KG1 (cell line): ENCODE data around the gene BAIAP2L2.
"Not testable (repeated sequence)": the region's sequence is repeated elsewhere in the genome, so short reads cannot be mapped to it uniquely, and the experiment has no call there.

Experiments
- DNase-seq: peaks from one replicate; lab custom pipeline; 2025; lab: John Stamatoyannopoulos, UW

BAIAP2L2 gene, protein sequence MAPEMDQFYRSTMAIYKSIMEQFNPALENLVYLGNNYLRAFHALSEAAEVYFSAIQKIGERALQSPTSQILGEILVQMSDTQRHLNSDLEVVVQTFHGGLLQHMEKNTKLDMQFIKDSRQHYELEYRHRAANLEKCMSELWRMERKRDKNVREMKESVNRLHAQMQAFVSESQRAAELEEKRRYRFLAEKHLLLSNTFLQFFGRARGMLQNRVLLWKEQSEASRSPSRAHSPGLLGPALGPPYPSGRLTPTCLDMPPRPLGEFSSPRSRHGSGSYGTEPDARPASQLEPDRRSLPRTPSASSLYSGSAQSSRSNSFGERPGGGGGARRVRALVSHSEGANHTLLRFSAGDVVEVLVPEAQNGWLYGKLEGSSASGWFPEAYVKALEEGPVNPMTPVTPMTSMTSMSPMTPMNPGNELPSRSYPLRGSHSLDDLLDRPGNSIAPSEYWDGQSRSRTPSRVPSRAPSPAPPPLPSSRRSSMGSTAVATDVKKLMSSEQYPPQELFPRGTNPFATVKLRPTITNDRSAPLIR

DNA sequence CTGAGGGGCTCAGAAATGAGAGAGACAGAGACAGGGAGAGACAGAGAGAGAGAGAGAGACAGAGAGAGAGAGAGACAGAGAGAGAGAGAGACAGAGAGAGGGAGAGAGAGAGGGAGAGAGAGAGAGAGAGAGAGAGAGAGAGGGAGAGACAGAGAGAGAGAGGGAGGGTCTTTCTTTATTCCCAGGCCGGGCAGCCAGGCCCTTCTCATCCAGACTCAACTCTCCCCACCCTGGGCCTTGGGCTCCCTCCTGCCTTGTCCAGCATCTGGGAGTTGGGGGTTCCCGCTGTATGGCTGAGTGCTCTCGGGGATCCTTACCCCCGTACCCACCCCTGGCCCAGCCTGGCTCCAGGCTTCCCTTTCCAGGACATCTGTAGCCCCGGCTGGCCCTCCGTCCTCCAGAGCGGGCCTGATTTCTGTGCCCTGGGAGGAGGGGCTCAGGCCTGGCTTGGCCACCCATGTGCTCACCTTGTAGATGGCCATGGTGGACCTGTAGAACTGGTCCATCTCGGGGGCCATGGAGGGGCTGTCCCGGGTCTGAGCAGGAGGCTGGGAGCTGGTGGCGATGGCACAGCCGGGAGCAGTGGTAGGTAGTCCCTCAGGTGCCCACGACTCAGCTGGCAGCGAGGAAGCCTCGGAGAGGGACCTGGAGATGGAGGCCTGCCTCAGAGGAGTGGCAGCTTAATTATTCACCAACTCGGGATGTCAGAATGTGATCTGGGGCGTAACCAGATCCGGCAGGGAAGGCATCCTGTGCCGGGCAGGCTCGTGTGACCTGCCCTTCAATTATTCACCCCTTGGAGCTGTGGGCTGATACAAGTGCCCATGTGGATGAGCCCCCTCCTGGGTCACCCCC, at the start of gene BAIAP2L2:
TSS of gene BAIAP2L2 (minus strand) at position 677 of the 855 bp plus-strand sequence. CDS start at position 518, 159 bp downstream.
- no peak for DNase-seq

- no peak for DNase-seq
Measured at GRCh38 chr22:38155703-38156102, 45.2 kb upstream of the BAIAP2L2 start.

DNA sequence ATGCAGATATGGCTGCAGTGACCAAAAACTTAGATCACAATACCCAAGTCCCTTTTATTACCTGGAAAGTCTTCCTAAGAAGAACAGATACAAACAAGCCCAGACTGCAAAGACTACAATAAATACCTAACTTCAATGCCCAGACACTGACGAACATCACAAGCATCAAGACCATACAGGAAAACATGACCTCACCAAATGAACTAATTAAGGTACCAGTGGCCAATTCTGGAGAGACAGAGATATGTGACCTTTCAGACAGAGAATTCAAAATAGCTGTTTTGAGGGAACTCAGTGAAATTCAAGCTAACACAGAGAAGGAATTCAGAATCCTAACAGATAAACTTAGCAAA, 44.1 kb upstream of the BAIAP2L2 start:
- not testable (repeated sequence) for DNase-seq

- DNase-seq: no peak
Measured at GRCh38 chr22:38153821-38154562, 43.5 kb upstream of the BAIAP2L2 start.

DNA sequence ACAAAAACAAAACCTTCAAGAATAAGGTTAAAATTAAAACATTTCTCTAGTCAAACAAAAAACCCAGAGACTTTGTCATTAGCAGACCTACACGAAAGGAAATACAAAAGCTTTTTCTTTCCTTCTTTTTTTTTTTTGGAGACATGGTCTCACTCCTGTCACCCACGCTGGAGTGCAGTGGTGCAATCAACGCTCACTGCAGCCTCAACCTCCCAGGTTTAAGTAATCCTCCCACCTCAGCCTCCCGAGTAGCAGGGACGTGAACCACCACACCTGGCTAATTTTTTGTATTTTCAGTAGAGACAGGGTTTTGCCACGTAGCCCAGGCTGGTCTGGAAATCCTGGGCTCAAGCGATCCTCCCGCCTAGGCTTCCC, 40.6 kb upstream of the BAIAP2L2 start:
- DNase-seq: no peak

- no peak for DNase-seq
Measured at GRCh38 chr22:38148245-38148644, 37.8 kb upstream of the BAIAP2L2 start.

DNA sequence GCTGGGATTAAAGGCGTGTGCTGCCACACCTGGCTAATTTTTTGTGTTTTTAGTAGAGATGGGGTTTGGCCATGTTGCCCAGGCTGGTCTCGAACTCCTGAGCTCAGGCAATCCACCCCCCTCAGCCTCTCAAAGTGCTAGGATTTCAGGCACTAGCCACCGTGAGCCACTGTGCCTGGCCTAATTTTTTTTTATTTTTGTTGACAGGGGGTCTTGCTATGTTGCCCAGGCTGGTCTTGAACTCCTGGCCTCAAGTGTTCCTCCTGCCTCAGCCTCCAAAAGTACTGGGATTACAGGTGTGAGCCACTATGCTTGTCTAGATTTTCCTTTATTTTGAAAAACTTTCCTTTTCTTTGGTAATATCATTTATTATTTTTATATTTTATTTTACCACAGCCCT, 35.7 kb upstream of the BAIAP2L2 start:
- not testable (repeated sequence) for DNase-seq

- no peak for DNase-seq
Measured at GRCh38 chr22:38144025-38144405, 33.5 kb upstream of the BAIAP2L2 start.

- DNase-seq: no peak
Measured at GRCh38 chr22:38142606-38143005, 32.1 kb upstream of the BAIAP2L2 start.

DNA sequence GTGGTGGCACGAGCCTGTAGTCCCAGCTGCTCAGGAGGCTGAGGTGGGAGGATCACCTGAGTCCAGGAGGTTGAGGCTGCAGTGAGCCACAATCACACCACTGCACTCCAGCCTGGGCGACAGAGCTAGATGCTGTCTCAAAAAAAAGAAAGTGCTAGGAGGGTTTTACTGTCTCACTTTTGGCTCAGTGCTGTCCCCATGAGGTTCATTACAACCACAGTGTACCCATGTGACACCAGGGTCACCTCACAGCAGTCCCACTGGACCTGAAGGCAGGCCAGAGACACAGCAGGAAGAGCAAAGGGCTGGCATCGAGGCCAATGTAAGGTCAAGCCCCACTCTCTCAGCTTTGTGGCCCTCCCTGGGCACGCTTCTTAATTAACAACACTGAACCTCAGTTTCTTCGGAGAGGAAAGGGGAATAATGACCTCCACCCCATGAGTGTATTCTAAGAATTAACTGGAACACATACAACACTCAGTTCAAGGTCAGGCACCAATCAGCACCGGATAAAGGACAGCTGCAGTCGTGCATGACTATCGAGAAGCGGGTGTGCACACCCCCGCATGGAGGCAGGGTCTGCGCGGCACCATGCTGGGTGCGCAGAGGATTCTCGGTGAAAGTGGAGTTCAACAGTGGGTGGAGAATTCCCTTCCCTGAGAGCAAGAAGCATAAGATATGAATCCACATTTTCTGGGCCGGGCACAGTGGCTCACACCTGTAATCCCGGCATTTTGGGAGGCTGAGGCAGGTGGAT, 30.9 kb upstream of the BAIAP2L2 start:
- no peak for DNase-seq

- DNase-seq: no peak
Measured at GRCh38 chr22:38139901-38140300, 29.4 kb upstream of the BAIAP2L2 start.

GRCh38 chr22:38138961-38139360, 28.5 kb upstream of the BAIAP2L2 start:
- DNase-seq: no peak

- DNase-seq: no peak
Measured at GRCh38 chr22:38137876-38138687, 27.6 kb upstream of the BAIAP2L2 start.

DNA sequence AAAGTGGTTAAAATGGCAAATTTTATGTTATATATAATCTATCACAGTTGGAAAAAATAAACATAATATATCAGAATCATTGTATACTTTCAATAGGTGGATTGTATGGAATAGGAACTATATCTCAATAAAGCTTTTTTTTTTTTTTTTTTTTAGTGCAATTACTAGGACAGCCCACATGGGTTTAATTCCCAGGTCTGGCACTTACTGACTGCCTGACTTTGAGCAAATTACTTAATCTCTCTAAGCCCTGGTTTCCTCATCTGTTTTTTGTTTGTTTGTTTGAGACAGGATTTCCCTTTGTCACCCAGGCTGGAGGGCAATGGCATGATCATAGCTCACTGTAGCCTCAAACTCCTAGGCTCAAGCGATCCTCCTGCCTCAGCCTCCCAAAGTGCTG, 26.1 kb upstream of the BAIAP2L2 start:
- DNase-seq: no peak

- no peak for DNase-seq
Measured at GRCh38 chr22:38135133-38135706, 24.7 kb upstream of the BAIAP2L2 start.

DNA sequence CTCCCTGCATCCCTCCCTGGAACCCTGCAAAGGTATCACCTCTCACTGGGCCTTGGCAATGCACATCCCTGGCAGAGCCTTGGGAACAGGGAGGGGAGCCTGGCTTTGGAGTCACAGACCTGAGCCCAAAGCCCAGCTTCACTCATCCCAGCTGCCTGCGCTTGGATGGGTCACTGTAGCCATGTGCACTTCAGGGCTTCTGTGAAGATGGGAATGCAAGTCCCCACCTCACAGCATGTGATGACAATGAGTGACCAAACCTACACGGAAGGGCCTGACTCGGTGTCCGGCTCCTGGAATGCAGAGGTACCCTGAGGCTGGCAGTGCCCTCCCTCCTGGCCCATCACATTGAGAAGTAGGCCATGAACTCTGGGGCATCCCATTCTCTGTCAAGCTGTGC, 22.8 kb upstream of the BAIAP2L2 start:
- no peak for DNase-seq

DNA sequence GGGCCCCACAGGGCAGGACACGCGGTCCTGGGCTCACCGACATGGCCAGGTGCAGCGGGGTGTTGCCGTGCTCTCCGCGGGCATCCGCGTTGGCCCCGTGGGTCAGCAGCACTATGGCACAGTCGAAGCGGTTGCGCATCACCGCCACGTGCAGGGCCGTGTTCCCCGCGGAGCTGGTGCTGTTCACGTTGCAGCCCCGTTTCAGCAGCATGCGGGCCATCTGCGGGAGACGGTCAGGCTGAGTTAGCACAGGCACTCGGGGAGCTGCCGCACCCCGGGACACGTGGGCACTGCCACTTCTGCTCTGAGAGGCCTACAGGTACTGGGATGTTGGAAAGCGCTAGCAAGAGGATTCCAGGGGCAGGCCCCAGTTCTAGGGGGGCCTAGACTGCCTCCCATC, 22.3 kb upstream of the BAIAP2L2 start:
- DNase-seq: no peak

DNA sequence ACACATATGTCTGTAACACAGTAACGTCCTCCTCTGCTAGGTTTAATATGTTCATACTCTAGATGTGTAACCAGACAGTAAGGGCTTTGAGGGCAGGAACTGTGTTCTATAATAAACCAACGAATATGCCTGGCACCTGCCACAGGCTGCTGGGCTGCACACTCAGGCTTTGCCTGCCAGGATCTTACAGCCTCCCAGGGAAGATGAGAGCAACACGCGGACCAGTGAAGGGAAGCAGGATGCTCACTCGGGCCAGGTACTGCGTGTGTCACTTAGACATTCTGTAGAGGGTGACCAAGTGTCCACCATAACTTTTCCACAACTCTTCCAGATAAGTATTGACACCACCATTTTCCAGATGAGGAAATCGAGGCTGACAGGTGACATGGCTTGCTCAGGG, 21.7 kb upstream of the BAIAP2L2 start:
- no peak for DNase-seq

DNA sequence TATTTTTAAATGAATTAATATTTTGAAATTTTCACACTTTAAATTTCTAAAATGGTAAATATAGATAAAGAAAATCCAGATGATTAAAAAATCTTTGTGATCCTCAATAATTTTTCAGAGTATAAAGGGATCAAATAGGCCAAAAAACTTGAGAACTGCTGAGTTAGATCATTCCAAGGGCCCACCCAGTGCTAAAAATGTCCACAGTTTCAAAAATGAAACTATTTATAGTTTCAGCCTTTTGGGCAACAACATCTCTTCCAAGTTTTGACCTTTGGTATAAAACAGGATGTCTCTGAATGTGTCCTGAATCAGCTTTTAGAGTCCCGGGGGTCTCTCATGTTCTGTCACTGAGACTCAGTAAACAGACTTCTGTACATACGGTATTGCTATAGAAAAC, 20.9 kb upstream of the BAIAP2L2 start:
- no peak for DNase-seq

DNA sequence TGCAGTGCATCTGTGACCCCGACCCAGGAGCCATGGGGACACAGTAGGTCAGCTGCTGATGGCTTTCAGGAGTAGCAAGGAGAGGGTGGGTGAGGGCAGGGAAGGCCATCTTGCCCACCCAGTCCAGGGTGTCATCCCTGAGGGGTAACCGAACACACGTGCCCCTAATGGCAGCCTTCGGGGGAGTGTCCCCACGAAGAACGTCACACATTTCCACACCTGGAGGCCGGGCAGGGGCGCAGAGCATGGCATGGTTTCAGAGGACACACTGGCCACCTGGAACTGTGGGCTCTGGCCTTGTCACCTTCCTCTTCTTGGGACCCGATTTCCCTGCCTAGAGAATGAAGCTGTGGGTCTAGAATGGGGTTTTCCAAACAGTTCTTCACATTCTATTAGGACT, 19.4 kb upstream of the BAIAP2L2 start:
- DNase-seq: no peak
